Measurements from ENCODE around the gene NKX1-1.

NKX1-1 gene

DNA sequence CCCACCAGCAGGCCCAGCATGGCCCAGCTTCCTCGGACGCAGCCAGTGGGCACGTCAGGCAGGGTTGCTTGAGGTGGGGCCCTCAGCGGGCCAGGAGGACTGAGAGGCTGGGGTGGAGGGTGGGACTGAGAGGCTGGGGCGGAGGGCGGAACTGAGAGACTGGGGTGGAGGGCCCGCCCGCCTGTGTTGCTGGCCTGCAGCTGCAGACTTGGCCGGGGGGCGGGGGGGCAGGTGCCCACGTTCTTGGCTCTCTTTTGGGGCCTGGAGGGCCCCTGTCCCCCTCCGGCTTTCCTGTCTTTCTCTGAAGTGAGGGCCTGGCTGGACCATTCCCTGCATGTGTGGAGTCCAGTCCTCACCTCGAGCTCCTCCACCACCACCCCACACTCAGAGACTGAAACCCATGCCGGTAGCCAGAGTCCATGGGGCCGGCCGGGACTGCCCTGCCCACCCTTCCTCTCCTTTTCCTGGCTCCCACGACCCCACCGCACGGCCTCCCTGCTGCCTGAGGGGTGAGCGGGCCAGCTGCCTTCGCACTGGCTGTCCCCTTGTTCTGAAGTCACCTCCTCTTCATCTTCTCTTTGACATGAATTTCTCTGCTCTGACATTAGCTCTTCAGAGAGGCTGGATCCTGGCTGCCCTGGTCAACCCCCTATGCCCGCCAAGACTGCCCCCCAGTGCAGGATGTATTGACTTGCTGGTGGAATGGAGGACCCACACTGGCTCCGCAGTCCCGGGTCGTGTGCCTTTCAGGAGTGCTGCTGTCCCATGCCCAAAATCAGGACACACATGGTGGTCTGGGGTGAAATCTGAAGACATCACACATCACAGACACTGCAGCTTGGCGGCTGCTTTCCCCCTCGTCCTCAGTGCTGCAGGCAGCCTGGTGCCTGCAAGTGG lies 10.1 kb upstream of the NKX1-1 start:
- no peak for DNase-seq

DNA sequence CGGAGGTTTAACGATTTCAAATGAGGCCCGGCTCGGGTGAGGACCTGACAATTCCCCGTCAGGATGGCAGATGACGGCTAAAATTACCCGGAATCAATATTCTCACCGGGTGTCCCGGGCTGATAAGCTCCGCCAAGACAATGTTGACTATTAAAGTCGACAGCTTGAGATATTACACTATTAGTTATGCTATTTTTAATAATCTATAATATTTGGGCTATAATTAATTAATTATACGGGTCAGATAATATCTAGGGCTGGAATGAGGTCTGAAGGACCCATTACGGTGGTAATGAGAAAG lies 9.4 kb upstream of the NKX1-1 start:
- no peak for DNase-seq

DNA sequence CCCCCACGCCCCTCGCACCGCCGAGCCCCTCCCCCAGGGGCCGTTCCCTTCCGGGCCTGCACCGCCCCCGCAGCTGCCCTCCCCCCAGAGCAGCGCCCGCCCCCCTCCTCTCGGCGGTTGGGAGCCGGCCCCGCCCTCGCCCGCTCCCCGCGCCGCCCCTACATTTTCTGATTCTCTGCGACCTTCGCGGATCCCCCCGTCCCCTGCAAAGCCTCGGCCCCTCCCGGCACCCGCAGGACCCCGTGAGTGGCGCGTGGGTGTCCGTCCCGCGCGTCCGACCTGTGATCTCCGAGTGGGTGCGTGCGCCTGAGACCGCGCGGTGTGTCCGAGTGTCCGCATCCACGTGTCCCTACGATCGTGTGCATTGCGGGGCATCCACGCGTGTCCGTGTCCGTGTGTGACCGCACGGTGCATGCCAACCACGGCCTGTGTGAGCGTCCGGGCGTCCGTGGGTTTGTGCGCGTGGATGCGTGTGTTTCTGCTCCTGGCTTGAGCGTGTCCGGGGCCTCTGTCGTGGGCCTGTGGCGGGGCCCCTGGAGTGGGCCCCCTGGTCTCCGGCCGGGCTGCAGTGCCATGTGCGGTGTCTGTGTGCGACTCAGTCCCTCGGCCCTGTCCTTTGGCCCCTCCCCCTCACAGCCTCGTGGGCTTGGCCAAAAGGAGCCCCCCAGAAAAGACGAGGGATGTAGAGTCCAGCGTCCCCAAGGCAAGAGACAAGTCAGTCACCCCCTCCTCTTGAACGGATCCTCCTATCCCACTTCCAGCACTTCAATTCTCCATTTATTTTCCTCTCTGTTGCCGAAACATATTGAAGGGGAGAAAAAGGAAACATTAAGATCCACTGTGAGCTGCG lies 8.8 kb upstream of the NKX1-1 start:
- no peak for DNase-seq

DNA sequence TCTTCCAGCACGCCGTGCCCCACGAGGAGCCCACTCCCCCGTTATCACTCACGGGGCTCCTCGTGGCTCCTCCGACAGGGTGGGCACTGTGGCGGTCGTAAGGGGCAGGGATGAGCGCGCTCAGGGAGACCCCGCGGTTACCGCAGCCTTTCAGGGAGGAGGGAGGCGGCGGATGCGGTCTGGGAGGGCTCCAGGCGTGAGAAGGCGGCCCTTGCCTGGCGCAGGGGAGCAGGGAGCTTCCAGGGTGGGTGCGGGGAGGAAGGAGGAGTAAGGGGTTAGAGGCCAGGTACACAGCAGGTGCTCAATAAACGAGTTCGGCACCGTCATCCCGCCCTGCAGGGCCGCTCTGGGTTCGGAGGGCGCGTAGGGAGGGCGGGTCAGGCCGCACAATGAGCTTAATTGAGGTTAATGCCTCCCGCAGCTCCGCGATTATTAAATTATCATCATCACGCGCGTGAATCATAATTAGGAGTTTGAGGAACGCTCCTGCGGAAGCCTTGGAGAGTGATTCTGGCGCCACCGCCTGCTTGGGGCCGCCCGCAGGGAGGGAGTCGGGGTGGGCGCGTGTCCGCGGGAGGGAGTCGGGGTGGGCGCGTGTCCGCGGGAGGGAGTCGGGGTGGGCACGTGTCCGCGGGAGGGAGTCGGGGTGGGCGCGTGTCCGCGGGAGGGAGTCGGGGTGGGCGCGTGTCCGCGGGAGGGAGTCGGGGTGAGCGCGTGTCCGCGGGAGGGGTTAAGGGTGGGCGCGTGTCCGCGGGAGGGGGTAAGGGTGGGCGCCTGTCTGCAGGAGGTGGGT lies 7.6 kb upstream of the NKX1-1 start:
- DNase-seq, result no peak

DNA sequence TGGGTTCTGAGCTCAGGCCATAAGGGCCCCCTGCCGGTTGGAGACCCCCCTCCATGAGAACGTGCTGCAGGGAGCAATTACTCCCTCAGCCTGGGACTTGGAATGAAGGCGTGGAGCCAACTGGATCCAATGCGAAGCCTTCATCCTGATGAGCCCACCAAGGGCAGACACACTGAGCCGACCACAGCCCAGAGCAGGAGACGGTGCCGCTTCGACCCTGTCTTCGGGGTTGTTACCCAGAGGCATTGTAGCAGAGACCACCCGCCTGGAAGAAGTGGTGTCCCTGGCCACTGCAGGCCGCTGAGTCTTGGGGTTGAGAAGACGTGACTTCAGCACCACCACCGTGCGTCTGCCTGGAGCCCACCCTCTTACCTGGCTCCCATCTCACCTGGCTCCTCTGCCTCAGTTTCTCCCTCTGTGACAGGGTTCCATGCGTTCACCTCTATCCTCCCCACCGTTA lies 7.0 kb upstream of the NKX1-1 start:
- no peak for DNase-seq

DNA sequence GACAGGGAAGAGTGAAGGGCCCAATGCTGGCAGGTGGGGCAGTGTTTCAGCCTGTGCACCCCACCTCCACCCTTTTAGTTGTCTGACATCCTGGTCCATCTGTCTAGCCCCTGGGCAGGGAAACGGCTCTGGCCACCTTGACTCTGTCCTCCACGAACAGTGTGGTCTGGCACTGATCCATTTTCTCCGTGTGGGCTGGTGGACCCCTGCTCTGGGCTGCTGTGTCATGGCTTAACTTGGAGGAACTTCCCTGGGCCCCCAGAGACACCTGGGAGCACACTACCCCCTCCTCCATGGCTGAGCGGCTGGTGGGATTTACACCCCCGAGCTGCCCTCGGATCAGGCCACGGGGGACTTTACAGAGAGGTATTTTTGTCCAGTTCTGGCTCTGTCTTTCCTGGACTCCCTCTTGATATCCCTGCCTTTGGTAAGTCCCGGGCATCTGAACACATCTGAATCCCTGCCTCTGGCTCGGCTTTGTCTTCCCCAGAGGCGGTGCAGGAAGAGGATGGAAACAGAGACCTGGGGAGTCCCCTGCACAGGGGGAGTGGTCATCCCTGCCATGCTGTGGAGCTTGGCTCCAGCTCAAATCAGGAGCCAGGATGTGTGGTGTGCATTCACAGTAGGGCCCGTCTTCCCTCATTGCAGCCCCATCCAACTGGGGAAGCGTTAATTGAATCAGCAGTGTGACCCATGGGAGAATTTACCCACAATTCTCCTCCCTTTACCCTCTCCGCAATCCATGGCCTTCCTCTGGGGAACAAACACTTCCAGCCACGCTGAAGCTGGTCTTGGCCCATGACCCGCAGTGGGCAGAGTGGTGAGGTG lies 6.3 kb upstream of the NKX1-1 start:
- DNase-seq, result no peak

DNA sequence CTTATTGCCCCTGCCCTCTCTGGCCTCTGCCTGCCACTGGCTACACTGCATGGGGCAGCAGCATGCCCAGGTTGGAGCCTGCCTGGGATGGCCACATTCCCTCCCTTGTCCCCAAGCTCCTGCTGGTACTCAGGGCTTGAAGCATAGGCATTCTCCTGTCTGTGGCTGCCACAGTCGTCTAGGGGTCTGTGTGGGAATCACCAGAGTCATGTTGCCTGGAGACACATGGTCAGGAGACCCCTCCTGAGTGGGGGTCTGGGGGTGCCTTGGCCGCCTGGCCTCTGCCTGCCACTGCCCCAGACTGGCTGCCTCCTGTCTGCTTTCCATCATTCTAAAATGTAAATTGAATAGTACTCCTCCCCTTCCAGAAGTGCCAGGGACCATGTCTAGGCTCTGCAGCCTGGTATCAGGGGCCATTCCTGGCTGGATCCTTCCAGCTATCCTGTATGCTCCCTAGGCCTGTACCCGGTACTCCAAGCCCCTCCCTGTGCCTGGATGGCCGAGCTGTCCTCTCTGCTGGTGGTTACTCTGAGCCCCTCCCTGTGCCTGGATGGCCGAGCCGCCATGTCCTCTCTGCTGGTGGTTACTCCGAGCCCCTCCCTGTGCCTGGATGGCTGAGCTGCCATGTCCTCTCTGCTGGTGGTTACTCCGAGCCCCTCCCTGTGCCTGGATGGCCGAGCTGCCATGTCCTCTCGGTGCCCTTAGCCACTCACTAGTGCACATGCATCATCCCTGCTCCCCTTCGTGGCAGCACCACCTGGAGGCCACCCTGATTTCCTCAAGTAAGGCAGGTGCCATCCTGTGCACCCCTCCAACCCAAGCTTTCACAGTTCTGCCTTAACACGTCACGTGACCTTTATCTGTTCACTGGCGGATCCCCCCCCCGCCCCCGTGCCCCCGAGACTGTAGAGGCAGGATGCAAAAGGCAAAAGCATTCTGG lies 5.5 kb upstream of the NKX1-1 start:
- DNase-seq, result no peak

DNA sequence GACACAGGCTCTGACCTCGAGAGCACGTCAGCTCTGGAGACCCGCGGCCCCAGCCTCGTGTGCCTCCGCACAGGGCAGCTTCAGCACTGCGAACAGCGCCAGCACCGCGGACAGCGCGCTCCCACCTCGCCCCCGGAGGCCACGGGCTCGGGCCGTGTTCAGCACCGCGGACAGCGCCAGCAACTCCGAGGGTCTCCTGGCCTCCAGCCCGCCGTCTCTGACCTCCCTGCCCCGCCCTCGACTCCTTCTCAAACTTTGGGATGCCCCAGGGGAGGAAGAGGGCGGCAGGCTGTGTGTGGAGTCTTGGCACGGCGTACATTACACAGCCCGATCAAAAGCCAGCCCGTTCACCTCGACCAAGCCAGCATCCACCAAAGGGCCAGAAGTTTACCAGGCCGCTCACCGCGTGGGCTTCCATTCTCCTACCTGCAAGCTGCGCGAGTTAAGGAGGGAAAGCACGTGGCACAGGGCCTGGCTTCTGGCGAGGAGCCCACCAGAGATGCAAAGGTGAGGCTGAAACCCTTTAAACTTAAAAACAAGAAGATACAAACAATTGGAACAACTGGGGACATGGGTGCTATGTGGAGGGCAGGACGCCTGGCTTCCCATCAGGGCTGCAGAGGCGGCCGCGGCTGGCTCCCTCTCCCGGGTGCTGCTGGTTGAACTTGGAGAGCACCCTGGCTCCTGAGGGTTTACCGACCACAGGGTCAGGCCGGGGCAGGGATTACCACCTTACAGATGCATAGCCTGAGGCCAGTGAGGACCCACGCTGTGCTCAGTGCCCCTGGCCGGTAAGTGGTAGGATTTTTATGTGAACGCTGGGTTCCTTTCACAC lies 4.5 kb upstream of the NKX1-1 start:
- DNase-seq, result no peak

DNA sequence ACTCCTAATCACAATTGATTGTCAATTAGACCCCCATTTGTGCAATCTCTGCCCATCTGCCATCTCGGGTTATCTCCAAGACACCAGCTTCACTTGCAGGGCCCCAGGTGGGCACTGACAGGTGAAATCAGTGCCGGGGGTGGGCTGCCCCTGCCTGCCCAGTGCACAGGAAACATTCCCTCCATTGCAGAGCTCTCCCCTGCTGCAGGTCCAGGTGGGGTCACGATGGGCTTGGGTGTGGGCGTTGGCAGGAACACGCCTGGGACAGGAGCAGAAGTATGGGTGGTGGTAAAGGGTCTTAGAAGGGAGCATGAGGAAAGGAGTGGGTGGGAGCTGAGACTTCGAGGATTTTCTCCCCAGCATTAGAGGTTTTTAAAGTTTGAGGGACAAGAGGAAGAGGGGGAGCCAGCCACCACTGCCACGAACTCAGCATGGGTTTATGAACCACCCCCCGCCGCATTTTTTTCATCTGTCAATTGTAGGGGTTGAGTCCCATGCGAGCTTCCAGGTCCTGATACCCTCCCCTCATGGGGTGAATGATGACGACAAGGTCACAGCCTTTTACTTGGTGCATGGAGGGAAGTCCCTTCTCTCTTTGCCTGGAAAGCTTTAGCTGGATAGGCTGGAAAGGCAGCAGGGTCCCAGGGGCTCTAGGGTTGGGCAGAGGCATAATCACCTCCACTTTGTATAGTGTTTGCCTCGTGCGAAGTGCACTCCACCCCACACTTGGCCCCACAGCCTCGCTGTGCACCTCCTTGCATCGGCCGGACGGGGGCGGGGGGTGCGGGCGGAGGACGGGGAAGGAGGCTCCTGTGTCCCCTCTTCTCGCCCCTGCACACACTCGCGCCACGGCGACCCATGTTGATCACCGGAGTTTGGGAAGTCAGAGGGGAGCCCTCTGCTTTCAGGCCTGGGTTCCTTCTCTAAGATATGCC lies 3.5 kb upstream of the NKX1-1 start:
- no peak for DNase-seq

DNA sequence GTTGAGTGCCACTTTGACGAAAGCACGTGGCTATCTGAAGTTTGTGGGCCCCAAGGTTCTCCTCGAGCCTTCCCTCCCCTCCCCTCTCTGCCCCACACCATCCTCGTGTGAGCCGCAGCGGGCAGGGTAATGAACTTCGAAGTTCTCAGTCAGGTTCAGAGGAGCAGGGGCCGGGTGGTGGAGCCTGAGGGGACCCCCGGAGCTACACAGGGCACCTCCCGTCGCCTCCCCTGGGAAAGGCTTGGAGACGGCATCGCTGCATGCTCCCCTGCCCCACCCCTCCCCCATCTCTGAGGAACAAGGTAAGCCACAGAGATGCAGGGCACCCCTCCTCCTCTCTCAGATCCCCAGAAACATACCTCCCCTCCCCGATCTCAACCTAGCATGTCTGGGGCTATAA lies 2.8 kb upstream of the NKX1-1 start:
- no peak for DNase-seq

DNA sequence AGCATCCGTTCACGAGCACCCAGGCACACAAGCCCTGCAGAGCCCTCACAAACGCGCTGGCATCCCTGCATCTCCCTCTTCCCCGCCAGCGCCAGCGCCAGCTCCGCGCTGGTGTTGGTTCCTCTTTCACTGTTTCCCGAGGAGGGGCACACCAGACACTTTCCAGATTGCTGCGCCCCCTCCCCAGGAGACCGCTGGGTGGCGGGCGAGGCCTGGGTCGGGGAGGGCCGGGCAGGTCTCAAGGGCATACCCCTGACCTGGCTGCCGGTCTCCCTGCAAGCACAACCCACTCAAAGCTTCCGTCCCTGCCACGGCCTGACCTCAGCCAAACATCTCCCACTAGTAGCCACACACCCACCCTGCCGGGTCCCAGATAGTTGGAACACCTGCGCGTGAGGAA lies 2.2 kb upstream of the NKX1-1 start:
- DNase-seq, result no peak

DNA sequence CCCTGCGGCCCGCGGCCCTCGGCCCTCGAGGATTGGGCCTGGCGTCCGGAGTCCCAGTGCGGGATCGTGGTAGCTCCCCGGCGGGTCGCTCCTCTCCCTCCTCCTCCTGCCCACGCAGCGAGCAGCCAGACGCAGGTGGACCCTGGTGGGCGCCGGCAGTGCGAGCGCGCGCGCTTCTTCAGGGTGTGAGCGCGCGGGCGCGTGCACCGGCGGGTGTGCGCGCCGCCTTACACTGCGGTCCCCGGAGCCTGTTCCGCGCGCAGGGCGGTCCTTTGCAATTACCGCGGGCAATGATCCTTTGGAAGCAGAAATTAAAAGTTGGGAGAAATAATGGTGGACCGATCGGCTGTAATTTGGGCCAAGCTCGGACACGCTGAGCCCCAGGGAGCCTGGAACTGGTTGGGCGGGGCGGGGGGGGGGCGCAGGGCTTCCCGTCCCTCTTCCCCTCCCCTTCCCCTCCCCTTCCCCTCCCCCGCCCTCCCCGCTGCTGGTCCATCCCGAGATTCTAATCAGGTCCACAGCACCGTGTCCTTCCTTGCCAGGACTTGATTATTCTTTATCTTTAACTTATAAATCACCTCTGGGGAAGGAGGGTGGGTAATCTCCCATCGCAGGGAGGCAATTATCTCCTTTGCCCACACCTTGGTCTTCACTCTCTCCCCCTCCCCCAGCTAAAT lies 1.6 kb upstream of the NKX1-1 start:
- no peak for DNase-seq

DNA sequence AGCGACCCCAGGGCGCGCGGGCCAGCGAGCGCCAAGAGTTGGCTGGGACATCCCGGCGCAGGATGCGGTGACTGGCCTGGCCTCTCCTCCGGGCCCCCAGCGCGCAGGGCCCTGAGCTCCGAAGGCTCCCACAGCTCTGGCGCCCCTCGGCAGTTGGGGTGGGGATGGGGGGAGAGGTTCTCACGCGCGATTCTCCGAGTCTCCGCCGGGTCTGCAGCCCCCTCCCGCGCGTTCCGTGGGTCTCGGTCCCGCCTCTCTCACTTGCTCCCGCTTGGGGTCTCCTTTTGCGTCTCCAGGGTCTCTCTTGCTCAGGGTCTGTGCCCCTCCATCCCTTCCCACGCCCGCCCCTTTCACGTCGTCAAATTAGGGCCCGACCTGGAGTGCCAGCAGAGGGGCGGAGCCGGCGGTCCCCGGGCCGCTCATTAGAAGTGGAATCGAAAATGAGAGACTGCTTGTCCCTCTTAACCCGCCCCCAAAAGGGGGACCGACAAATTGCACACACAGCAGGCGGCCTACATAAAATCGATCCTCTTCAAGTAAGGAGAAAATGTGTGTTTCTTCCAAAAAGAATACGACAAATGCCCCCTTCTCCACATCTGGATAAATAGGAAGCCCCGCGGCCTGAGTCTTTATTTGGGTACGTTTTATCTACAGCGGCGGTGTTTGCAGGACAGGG lies 877 bp upstream of the NKX1-1 start:
- no peak for DNase-seq

DNA sequence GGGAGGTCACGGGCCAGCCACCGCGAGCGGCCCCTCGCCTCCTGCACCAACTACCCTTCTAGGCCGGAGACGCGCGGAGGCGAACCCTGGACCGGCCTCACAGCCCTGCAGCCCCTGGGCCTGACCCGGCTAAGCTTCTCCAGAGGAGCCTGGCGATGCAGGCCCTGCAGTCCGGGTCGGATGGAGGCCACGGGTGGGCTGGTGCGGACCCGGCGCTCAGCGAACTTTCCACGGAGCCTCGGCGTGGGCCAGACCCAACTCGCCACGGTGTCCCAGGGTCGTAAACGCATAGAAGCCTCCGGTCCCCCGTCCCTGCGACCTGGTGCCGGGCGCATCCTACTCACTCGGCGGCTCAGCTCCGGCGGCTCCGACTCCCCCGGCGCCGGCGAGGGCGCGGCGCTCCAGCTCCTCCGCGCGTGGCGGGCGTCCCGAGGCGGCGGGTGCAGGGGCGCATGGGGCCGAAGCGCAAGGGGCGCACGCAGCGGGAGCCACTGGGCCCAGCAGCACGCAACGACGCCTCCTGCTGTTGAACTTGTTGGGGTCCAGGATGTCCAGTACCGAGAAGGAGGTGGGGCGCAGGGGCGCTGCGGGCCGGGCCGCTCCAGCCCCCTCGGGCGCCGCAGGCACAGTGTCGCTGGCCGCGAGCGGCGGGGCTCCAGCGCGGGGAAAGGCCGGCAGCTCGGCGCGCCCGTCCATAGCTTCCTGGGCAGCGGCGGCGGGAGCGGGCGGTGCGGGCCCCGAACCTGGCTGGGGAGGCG lies 427 bp downstream of the NKX1-1 start:
- DNase-seq, result no peak

DNA sequence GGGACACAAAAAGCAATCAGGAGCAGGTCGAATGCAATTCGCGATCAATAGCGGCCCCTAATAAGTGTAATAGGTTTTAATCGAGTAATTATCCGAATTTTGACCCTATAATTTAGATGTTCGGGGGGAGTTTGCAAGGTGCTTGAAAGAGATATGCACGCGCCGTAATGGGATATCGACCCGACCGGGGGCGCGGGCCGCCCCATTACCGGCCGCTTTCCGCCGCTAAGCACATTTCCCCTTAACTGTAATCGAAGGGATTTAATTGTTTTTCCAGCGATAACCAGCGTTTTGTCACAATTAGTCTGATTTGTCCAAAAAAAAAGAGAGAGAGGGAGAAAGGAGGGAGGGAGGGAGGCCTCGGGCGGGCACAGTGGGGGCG lies 997 bp downstream of the NKX1-1 start:
- no peak for DNase-seq

DNA sequence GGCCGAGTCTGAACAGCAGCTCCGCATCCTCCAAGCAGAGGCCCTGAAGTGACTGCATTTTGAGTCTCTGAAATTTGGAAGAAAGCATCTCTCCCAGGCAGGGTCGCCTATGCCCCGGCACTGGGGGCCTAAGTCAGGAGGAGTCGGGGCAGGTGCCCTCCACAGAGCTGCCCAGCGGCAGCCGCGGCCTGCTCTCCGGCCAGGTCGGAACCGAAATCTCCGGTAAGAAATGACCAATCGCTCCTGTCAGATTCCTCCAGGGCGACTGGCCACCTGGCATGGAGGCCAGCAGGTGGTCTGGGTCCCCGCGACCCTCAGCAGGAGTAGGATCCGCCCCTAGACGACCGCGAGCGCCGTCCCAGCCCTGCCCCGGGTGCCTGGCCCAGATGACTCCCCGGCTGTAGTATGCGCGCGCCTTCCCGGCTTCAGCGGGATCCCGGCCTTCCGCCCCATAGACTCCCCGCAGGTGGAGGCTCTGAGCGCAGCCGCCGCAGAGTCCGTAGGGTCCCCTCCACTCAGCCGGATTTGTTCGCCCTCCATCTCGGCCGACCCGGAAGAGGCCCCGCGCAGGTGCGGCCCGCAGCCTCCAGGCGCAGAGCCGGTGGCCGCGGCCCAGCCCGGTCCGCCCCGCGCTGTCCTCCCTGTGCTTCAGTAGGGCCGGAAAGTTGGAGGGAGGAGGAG lies 1.5 kb downstream of the NKX1-1 start:
- DNase-seq, result no peak
